Fibroblast of lung (primary cell): Measurements from ENCODE around the gene USP37. TPM values are rescaled to one million over a fixed set of nuclear protein-coding genes. Genes with fewer than 3 reads are reported as not detected.

Source experiments
- DNase-seq, 2 donors: peaks; one replicate each; pipeline versions ENCODE4 v3.0.0 to v3.0.0-alpha.2; 2010; ENCODE audit warnings: low read depth in 2 of 2
- H2AFZ ChIP-seq: 2 replicates; pipeline ENCODE4 v1.5.1; 2012; ENCODE audit warnings: low read length, control low read depth, inconsistent platforms
- H3K27ac ChIP-seq: 2 replicates; pipeline ENCODE4 v1.5.1; 2011; ENCODE audit warnings: low read length, control low read depth; ENCODE audit not compliant: insufficient read depth
- H3K27me3 ChIP-seq: 2 replicates; pipeline ENCODE4 v1.5.1; 2011; ENCODE audit warnings: mild to moderate bottlenecking, low read length; ENCODE audit not compliant: control insufficient read depth, insufficient read depth
- H3K36me3 ChIP-seq: 2 replicates; pipeline ENCODE4 v1.5.1; 2011; ENCODE audit warnings: low read length; ENCODE audit not compliant: control insufficient read depth, insufficient read depth
- H3K4me1 ChIP-seq: 2 replicates; pipeline ENCODE4 v1.5.1; 2011; ENCODE audit warnings: low read length; ENCODE audit not compliant: control insufficient read depth, insufficient read depth; ENCODE audit errors: extremely low read depth
- H3K4me2 ChIP-seq: 2 replicates; pipeline ENCODE4 v1.5.1; 2011; ENCODE audit warnings: low read length, control low read depth; ENCODE audit not compliant: insufficient read depth; ENCODE audit errors: extremely low read depth
- H3K4me3 ChIP-seq, 4 experiments: fragments of 200-600 bp in 1 of 4; sonication (generic) in 1 of 4; replicated peaks in 1 of 4; 2 replicates each; pipeline ENCODE4 v1.5.1; 2011 to 2016; ENCODE audit warnings: low read length in 4 of 4, low read depth in 3 of 4, mild to moderate bottlenecking in 3 of 4, control low read depth in 2 of 4, inconsistent platforms in 1 of 4, mixed read lengths in 1 of 4; ENCODE audit not compliant: insufficient read depth in 1 of 4; ENCODE audit errors: control extremely low read depth in 1 of 4
- H3K79me2 ChIP-seq: 2 replicates; pipeline ENCODE4 v1.5.1; 2012; ENCODE audit warnings: mild to moderate bottlenecking, low read length, inconsistent platforms; ENCODE audit not compliant: control insufficient read depth, insufficient read depth
- H3K9ac ChIP-seq: 2 replicates; pipeline ENCODE4 v1.5.1; 2011; ENCODE audit warnings: mild to moderate bottlenecking, low read length, control low read depth; ENCODE audit not compliant: insufficient read depth
- H3K9me3 ChIP-seq: 2 replicates; pipeline ENCODE4 v1.5.1; 2012; ENCODE audit warnings: low read depth, low read length; ENCODE audit not compliant: control insufficient read depth, insufficient read depth
- H4K20me1 ChIP-seq: 2 replicates; pipeline ENCODE4 v1.5.1; 2011; ENCODE audit warnings: low read length; ENCODE audit not compliant: control insufficient read depth, insufficient read depth; ENCODE audit errors: extremely low read depth
- EZH2 ChIP-seq: IDR thresholded peaks from 2 replicates; pipeline ENCODE4 v1.5.1; 2012; ENCODE audit warnings: low read length, control low read depth, mild to moderate bottlenecking; ENCODE audit errors: missing control alignments
- polyA plus RNA-seq, 2 donors: library from polyadenylated mRNA; depleted of rRNA in 1 of 2; stranded (reverse) in 1 of 2; unstranded in 1 of 2; fragments of >200 nt; gene quantifications; 2 replicates each; pipeline ENCODE4 v1.2.1, GENCODE V29; 2011 to 2012; ENCODE audit warnings: missing spikeins in 1 of 2
- total RNA-seq: library from RNA; depleted of rRNA; stranded (reverse); fragments of >200 nt; gene quantifications from 2 replicates; pipeline ENCODE4 v1.2.1, GENCODE V29; 2014
- TF ChIP-seq, protein P1 (sequence below), 2 donors: IDR thresholded peaks in 1 of 2; conservative IDR thresholded peaks in 1 of 2; 1 replicate in 1 of 2; 2 replicates in 1 of 2; pipeline ENCODE4 v1.5.1; 2011 to 2012; ENCODE audit warnings: low read length in 2 of 2, control low read depth in 1 of 2, inconsistent platforms in 1 of 2, low read depth in 1 of 2, mild to moderate bottlenecking in 1 of 2

Gene USP37
- total and polyA plus RNA-seq, 2 donors (not counting 1 experiment from before 2014, with no cell fraction given), result 4.6 to 8.3 TPM

- H3K4me2 ChIP-seq, result no peak overlapping the region
- no peaks in the 10 kb centered on the region for H3K79me2 ChIP-seq
- no peak overlapping the region for H3K27ac ChIP-seq
- H3K4me3 ChIP-seq, result no peak overlapping the region
- no peaks in the 10 kb centered on the region for H3K9me3 ChIP-seq
- no peaks in the 10 kb centered on the region for H3K36me3 ChIP-seq
- no peaks in the 10 kb centered on the region for H3K4me1 ChIP-seq
- H2AFZ ChIP-seq, result no peak overlapping the region
- H3K9ac ChIP-seq, result no peak overlapping the region
- no peak for DNase-seq
- H3K27me3 ChIP-seq, result no peaks in the 10 kb centered on the region
- TF ChIP-seq, protein P1, sequence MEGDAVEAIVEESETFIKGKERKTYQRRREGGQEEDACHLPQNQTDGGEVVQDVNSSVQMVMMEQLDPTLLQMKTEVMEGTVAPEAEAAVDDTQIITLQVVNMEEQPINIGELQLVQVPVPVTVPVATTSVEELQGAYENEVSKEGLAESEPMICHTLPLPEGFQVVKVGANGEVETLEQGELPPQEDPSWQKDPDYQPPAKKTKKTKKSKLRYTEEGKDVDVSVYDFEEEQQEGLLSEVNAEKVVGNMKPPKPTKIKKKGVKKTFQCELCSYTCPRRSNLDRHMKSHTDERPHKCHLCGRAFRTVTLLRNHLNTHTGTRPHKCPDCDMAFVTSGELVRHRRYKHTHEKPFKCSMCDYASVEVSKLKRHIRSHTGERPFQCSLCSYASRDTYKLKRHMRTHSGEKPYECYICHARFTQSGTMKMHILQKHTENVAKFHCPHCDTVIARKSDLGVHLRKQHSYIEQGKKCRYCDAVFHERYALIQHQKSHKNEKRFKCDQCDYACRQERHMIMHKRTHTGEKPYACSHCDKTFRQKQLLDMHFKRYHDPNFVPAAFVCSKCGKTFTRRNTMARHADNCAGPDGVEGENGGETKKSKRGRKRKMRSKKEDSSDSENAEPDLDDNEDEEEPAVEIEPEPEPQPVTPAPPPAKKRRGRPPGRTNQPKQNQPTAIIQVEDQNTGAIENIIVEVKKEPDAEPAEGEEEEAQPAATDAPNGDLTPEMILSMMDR (conservative IDR thresholded peaks at IDR 0.05 in 1 of 2, IDR thresholded peaks at IDR 0.05 in 1 of 2; ENCODE audit: low read depth in 1 of 2, low read length in 2 of 2), result no peak
- TF ChIP-seq EZH2, result no peak
- no peaks in the 10 kb centered on the region for H4K20me1 ChIP-seq
These were observed 130.2 kb downstream of the USP37 start for GRCh38 chr2:218437969-218438368.

DNA sequence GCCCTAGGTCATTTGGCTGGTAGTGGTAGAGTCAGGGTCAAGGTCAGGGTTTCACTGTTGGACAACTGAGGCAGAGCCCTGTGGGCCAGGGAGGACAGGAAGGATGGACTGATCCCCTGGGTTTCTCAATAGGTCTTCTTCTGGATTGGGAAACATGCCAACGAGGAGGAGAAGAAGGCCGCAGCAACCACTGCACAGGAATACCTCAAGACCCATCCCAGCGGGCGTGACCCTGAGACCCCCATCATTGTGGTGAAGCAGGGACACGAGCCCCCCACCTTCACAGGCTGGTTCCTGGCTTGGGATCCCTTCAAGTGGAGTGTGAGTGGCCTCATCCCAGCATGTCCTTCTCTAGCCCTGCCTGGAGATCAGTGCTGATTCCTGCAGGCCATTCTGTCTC is 131.2 kb downstream of the USP37 start:
- peaks cover 2% of the 10 kb centered on the region for H3K27me3 ChIP-seq
- no peak for DNase-seq
- no peak overlapping the region for H3K27ac ChIP-seq
- H4K20me1 ChIP-seq, result no peaks in the 10 kb centered on the region
- TF ChIP-seq, protein P1 (conservative IDR thresholded peaks at IDR 0.05 in 1 of 2, IDR thresholded peaks at IDR 0.05 in 1 of 2; ENCODE audit: low read depth in 1 of 2, low read length in 2 of 2), result no peak
- TF ChIP-seq EZH2, result no peak
- no peak overlapping the region for H3K9ac ChIP-seq
- no peaks in the 10 kb centered on the region for H3K4me1 ChIP-seq
- no peak overlapping the region for H2AFZ ChIP-seq
- H3K36me3 ChIP-seq, result no peaks in the 10 kb centered on the region
- no peak overlapping the region for H3K4me3 ChIP-seq
- H3K4me2 ChIP-seq, result no peak overlapping the region
- no peaks in the 10 kb centered on the region for H3K79me2 ChIP-seq
- no peaks in the 10 kb centered on the region for H3K9me3 ChIP-seq

DNA sequence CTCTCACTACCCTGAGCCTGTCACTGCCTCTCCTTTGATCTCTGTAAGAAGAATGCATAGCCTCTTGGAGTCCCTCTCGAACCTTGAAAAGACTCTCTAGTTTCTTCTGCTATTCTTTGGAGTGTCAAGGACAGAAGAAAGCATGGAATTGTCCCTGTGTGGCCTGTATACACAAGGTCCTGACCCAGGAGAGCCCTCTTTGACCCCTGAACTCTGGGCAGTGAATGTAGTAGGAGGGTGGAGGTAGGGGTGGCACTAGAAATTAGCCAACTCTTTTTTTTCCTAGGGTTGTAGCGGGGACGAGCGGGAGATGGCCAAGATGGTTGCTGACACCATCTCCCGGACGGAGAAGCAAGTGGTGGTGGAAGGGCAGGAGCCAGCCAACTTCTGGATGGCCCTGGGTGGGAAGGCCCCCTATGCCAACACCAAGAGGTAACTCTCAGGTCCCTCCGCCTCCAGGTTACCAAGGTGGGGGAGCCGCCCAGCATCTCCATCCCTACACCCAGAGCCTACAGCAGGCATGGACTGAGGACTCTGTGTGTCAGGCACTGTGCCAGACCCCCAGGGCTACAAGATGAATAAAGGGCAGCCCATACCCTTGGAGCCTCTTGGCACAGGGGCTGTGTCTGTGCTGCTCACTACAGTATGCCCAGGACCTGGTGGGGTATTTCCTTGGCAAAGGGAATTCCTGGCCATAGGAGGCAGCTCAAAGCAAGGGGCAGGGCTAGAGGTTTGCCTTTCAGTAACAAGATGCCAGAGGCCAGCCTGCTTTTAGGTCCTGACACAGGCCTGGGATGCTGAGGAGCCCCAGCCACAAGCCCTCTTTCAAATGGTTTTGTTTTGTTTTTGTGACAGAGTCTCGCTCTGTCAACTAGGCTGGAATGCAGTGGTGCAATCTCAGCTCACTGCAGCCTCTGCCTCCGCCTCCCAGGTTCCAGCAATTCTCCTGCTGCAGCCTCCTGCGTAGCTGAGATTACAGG is 132.9 kb downstream of the USP37 start:
- Histone ChIP-seq H3K4me1 (no peaks in the 10 kb centered on the region), H3K4me2 (no peak overlapping the region), H3K36me3 (no peaks in the 10 kb centered on the region), H3K79me2 (no peaks in the 10 kb centered on the region), H3K9me3 (no peaks in the 10 kb centered on the region), H3K27ac (no peak overlapping the region), H3K27me3 (peaks cover 9% of the 10 kb centered on the region), H4K20me1 (no peaks in the 10 kb centered on the region), H3K9ac (no peak overlapping the region), H2AFZ (no peak overlapping the region), H3K4me3 (no peak overlapping the region)
- no peak for DNase-seq
- TF ChIP-seq EZH2, result no peak
- TF ChIP-seq, protein P1 (conservative IDR thresholded peaks at IDR 0.05 in 1 of 2, IDR thresholded peaks at IDR 0.05 in 1 of 2; ENCODE audit: low read depth in 1 of 2, low read length in 2 of 2), result no peak
